Measurements from ENCODE around the gene SAE1.
A peak's percentile ranks its signal among the peaks of the same experiment; 100 is the strongest.
"Not testable (repeated sequence)": the region's sequence is repeated elsewhere in the genome, so short reads cannot be mapped to it uniquely, and the experiment has no call there.

SAE1 gene

GRCh38 chr19:47130589-47131227, at the start of gene SAE1:
Gene SAE1, plus strand, starts transcription at chr19:47130835. Its CDS starts 96 bp downstream, at chr19:47130931.
- DNase-seq = peak; percentile 97 to 98 (median 97)

- DNase-seq = no peak
Measured at GRCh38 chr19:47081095-47081494, 49.5 kb upstream of the SAE1 start.

GRCh38 chr19:47082493-47082892, 48.1 kb upstream of the SAE1 start:
- no peak for DNase-seq

GRCh38 chr19:47084879-47085439, 45.7 kb upstream of the SAE1 start:
- no peak for DNase-seq

DNA sequence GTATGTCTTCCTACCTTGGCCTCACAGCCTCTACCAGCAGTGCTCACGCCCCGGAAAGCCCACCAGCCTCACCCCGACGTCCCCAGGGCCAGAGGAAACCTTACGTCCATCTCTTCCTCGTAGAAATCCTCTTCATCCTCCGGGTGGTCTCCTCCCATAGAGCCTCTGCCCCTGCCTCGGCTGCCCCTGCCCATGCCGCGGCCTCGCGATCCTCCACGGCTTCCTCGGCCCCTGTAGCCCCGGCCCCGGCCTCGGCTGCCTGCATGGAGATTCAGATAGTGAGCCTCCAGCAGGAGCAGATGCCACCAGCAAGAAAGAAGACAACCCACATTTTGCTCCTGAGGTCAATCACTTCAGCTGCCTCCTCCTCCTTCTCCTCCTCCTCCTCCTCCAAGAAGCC, 44.4 kb upstream of the SAE1 start:
- DNase-seq = no peak

DNA sequence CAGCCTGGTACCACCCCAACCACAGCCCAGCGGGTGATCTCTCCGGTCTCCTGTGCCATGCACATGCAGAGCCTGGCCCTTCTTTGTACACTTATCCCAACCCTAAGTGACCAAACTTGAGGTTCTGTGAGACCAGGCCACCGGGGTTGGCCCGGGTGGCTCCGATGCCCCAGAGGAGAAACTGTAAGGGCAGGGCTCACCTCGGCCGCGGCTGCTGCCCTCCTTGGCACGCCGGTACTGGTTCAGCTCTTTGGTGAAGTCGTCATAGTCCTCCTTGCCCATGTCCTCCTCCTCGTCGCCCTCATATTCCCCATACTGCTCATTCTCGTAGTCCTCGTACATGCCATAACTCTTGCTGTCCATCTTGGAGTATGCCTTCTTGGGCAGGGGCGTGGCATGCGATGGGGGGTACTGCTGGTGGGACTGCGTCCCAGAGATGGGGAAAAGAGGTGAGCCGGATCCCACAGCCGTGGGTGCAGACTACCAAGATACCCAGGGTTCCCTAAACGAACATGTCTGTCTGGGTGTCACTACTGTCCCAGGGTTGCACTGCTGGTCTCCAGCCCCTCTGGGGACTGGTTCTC, 40.8 kb upstream of the SAE1 start:
- no peak for DNase-seq

GRCh38 chr19:47093254-47093653, 37.4 kb upstream of the SAE1 start:
- DNase-seq = no peak

DNA sequence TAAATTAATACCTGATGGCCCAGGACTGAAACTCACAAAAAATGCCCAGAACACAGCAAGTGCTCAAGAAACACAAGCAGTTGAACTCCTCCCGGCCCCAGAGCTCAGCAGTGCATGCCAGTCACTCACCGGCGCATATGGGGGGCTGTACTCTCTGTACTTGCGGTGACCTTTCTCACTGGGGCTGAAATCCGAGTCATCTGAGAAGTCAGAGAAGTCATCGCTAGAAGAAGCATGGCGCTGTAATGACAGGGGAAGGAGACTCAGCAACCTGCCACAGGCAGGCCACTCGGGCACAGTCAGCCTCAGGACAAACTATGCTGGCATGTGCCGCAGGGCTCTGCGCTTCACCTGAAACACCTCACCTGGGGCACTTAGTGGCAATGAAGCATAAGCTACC, 36.8 kb upstream of the SAE1 start:
- DNase-seq = no peak

DNA sequence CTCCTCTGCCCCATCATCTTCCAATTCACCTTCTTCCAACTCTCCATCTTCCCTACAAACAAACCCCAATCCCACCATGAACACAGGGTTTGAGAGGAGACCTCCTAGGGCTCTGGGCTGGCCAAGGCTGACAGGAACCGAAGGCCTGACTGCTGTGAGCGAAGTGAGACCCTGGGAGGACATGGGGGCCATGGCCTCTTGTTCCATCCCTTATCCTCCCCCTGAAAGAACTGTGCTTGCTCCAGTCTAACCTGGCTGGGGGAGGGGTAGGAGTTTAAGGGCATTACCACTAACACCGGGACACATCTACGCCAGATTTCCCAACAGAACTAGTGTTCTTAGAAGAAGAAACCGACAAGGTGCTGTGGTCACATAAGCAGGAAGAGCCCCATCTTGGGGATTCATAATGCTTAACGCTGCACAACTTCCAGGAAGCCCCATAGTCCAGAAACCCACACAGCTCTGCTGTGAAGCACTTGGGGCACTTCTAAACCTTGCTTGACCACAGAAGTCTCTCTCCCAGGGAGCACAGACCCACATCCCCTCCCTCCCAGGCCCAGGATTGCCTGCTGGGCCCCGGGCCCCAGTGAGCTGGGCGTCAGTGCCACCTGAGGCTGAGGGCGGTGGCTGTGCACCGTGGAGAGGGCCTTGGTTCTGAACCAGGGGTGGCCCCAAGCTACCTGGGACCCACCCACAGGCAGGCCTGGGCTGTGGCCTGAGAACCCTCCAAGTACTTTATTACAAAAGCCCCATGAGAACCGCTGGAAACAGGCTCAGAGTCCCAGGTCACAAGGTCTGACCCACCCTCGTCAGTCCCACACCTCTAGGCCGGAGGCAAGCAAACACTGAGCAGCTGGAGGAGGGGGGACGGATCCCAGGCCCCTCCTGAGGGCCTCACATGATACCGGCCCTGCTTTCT, 35.8 kb upstream of the SAE1 start:
- peak in 2 of 3 donors; percentile 27 to 74 for DNase-seq

DNA sequence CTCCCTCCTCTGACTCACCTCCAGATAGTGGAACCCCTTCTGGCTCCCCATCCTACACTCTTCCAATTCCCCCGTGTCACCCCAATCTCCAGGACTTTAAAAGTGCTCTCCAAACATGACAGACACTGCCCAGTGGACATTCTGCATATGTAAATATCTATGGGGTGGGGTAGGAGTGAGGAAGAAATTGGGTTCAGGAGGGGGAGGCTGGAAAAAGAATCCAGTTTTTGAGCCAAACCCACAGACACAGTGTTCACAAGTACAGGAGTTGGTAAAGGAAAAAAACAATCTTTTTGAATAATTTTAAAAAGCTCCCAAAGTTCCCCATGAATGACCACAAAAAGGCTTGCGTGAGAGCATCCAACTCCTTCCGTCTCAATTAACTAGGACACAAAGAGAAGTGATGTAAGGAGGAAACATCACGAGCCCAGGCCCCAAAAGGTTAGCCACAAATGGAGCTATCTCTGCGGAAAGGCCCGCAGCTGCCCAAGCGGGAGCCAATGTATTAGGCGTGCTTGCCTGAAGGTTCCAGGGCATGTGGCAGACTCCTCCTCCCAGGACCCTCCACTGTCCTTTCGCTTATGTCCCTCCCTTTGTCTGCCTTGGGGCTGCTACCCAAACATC, 35.0 kb upstream of the SAE1 start:
- DNase-seq = peak; percentile 84 to 86 (median 84)

DNA sequence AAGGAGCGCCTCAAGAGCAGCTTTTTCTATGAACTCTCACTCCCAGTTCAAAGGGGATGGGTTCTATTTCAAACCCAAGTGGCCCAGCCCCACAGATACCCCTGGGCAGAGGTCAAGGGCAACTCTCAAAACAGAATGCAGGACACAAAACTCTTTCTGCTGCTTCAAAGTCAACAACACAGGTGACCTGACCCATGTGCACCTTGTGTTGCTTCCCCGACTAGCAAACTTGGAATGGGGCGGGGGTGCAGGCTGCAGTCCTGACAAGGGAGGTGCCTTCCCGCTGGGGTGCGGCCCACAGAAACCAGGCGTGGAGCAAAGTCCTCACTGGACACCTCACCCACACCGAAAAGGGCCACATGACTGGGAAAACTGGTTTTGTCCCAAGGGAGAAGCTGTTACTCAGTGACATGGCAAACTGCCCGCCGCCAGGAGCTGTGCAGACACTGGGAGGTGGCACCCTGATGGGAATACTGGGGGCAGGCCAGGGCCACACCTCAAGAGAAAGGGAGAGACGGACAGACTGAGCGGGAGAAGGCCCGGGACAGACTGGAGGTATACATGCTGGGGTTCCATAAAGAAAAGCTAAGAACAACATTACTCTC, 34.4 kb upstream of the SAE1 start:
- no peak for DNase-seq

DNA sequence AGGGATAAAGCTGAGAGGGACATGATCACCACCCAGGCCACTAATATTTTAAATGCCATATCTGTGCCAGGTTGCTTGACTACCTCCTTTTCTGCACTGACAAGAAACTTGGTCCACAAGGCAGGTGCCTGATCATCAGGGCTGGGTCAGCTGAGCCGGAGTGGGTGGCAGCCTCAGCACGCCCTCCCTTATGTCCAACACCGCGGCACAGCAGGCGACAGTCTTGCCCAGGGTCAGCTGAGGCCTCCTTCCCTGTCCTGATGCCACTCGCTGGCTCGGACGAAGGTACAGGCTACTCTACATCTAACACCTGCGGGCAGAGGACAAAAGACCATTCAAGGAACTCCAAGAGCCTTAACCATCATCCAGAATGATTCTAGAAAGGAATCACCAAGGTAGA, 33.9 kb upstream of the SAE1 start:
- no peak for DNase-seq

DNA sequence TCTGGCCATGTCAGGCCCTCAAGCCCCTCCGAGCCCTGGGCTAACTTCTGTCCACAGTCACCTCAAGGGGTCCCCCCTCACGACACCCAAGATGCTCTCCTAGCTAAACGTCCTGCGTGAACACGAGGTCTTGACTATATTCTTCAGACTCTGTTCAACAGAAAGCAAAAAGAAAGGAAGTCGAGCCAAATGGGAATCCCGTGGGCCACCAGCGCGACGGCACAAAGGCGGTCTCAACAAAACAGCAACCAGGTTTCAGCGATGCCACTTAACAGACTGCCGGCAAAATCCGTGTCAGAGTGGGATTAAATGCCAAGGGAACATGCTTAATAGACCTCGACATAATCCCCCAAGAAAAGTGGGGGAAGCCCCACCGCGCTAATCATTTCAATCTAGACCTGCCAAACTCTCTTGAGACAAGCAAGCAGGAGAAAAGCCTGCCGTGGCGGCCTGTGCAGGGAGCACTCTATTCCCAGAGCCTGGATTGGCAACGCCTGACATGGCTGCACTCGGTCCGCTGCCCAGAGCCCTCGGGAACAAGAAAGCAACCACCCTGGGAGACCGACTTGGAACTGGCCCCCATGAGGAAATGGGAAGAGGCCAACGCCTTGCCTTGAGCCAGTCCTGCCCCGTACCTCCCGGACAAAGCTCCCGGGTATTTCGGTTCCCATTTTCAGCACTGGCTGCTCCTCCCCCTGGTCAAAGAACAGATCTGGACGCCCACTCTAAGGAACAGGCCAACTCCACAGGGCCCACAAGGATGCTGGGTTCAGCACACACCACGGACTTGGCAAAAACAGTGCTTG, 33.0 kb upstream of the SAE1 start:
- DNase-seq = peak; percentile 38 to 64 (median 43)

DNA sequence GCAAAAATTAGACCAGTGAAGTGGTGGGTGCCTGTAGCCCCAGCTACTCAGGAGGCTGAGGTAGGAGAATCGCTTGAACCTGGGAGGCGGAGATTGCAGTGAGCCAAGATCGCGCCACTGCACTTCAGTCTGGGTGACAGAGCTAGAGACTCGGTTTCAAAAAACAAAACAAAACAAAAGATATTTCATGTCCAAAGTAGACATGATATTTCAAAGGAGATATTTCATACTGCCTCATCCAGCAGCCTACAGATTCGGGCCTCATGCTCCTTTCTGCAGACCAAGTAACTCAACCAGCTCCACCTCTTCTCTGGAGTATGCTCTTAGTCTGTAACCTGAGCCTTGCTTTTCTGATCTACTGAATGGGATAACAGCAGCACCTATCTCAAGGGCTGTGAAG, 32.0 kb upstream of the SAE1 start:
- DNase-seq = no peak

GRCh38 chr19:47099576-47100050, 31.0 kb upstream of the SAE1 start:
- no peak for DNase-seq

GRCh38 chr19:47100290-47100689, 30.3 kb upstream of the SAE1 start:
- no peak for DNase-seq

DNA sequence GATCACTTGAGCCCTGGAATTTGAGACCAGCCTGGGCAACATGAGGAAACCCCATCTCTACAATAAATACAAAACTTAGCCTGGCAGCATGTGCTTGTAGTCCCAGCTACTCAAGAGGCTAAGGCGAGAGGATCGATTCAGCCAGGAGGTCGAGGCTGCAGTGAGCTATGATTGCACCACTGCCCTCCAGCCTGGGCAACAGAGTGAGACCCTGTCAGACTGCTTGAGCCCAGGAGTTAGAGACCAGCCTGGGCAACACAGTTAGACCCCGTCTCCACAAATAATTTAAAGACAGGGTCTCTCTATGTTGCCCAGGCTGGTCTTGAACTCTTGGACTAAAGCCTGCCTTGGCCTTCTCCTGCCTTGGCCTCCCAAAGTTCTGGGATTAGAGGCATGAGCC, 29.5 kb upstream of the SAE1 start:
- DNase-seq = not testable (repeated sequence)

DNA sequence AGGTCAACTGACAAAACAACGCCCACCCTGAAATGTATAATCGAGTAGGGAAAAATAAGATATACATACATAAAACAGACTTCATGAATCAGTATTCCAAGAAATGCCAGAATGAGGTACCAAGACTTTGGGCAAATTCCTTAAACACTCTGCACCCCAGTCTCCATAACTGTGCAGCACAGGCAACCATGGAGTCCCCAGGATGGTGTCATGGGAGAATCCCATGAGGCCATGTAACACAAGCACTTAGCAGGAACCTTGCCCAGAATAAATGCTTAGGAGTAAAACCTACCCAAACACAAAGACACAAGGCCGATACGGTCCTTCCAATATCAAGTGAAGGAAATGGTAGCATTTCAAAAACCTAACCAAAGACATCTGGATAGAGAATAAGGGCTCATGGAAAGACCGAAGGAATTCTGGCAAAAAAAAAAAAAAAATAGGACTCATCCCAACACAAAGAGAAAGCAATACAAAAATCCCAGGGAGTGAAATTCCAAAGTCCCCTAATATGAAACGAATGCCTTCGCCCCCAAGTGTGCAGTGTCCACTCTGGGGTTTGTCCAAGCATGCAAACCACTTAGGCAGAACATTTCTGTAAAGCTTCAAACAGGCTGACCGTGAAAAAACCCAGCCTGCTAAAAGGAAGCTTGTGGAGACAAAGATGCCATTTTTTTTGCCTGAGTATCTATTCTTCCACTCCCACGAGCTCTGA, 28.1 kb upstream of the SAE1 start:
- peak; percentile 62 to 74 (median 63) for DNase-seq

GRCh38 chr19:47104680-47105079, 26.0 kb upstream of the SAE1 start:
- DNase-seq = no peak

GRCh38 chr19:47105874-47106273, 24.8 kb upstream of the SAE1 start:
- DNase-seq = no peak

DNA sequence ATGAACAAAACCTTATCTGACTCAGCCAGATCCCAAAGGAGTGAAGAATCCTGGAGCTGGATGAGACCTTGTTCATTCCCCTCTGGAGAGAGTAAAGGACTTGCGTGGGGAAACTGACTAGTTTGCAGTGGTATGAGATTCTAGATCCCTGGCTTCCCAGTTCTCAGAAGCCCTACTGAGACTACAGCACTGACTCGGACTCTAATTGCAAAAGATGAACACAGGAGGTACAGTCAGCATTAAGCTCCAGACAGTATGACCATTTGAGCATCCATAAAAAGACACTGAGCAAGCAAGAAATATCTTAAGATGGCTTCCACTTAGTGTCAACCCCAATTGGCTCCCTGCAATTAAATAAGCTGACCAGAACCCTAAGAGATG, 23.8 kb upstream of the SAE1 start:
- DNase-seq = peak in 2 of 3 donors; percentile 33 to 40
